Skeletal muscle cell (primary cell): ENCODE data around the gene ARFGAP2.

ENCODE experiments used
- DNase-seq: peaks from one replicate; pipeline ENCODE4 v3.0.0-alpha.2; 2010; ENCODE audit warnings: low read depth
- H3K4me3 ChIP-seq: 2 replicates; pipeline ENCODE4 v1.5.1; 2011; ENCODE audit warnings: low read depth, mild to moderate bottlenecking, control low read depth, low read length, moderate library complexity

The ARFGAP2 gene

DNA sequence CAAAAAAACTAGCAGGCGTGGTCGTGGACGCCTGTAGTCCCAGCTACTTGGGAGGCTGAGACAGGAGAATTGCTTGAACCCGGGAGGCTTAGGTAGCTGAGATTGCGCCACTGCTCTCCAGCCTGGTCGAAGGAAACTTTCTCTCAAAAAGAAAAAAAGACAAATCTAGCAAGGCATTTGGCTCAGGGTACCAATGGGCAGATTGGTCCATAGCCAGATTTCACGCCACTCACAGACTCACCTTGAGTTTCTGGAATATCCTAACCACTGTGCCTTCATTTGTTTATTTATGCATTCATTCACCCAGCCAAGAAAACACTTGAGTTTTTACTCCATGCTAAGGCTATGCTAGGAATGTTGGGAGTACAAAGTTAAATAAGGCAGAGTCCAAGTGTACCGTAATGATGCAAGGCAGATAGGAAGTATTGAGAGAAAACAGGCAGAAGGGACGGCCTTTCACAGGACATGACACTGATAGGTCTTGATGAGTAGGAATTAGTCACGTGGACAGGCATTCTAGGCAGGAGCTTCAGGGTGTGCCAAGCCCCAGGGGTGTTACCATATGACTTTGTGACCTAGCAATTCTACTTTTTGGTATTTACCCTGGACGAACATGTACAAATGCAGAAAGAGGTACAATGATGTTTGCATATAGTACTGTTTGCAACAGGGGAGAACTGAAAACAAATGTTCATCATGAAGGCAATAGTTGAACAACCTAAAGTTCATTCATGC lies 12.6 kb upstream of the ARFGAP2 start:
- DNase-seq: peak; percentile 81
- no peak overlapping the region for H3K4me3 ChIP-seq

DNA sequence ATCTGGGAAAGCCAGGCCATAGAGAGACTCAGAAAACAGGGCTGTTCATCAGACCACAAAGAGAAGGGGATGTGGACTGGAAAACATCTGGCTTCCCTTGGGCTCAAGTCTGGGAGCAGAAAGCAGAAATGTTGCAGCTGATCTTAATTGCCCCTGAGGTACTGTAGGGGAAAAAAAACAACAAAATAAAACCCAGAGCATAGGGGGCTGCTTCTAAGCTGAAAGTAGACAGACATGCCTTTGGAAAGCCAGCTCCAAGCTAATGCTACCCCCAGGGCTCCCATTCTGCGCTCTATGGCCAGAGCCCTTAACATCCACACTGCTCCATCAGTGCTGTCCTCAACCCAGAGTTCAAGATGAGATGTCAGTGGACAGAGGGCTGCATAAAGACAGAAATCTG lies 11.6 kb upstream of the ARFGAP2 start:
- DNase-seq: no peak
- no peak overlapping the region for H3K4me3 ChIP-seq

DNA sequence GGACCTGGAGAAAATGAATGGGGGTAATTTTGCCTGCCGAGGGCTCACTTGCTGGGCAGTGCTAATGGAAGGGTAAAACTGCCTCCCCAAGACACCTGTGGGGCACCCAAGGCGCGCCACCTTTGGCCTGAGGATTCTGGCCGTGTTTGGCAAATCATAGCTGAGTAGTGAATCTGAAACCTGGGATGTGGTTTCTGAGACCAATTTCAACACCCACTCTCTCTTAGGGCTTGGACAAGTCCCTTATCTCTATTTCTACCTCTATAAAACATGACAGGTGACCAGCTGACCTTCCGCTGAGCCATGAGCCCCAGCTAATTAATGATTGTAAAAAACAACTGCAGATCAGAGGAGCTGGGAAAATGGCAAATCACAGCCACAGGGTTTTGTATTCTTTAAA lies 11.0 kb upstream of the ARFGAP2 start:
- peak overlapping the region; percentile 72 for H3K4me3 ChIP-seq
- no peak for DNase-seq

DNA sequence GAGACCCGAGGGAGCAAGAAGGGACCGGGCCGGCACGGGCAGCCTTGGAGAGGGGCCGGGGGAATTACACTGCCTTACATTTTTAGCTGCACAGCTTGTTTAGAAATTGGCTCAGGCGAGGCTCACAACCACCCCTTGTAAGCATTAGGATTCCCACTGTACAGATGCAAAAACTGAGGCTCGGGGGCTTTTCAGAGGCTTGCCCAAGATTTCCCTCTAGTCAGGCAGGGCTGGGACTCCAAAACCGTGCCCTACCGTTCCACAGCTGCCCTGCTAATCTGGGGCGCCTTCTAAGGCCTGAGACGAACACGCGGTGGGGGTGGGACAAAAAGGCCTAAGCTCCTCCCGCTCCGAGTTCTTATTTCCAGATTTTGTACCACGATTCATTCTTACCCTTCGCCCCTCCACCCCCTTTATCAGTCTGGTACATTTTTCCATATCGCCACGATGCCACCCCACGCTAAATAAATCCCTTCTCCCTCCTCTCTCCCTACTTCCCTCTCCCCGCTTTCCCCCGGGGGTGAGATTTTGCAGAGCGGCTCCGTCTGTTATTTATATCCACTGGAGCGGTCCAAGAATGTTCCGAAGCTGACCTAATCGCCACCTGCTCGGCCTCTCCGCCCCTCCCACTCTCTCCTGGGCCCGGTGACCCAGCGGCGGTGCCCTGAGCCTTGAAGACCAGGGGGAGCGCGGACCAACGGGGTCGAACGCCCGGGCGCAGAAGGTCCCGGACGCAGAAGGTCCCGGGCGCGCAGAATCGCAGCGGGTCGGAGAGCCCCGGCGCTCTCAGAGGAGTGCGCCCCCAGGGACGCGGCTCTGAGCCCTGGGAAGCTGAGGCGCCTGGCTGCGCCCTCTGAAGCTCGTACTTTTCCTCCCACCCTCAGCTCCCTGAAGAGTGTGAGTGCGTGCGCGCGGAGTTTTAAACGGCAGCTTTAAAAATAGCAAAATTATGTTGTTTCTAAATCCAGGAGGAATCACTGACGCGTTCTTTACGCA lies 10.3 kb upstream of the ARFGAP2 start:
- peak overlapping the region; percentile 72 for H3K4me3 ChIP-seq
- no peak for DNase-seq

DNA sequence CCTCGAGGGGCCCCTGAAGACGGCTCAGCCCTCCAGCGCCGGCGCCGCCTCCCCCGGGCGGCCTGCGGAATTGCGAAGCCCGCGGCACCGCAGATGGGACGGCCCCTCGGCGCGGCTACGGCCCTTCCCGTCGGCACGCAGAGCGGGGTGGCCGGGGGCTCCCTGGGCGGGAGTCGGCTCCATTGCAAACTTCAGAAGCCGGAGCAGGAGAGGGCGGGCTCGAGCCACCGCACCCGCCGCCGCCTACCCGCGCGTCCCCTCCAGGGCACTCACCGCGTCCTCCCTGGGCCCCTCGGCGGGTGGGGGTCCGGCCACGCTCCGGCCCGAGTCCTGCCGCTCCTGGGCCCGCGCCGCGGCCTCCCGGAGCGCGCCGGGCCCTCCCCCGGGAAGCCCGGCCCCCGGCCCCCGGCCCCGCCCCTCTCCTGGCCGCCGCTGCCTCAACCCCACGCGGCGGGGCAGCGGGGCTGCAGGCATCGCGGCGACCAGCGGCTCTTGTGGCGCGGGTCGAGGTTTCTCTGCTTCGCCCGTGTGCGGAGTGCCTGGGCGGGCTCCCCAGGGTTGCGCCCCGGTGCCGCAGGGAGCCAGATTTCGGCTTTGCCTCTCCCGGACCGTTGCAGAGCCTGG lies 9.5 kb upstream of the ARFGAP2 start, which contains the start of gene PACSIN3:
Gene PACSIN3 (minus strand): TSS at position 359 of the 624 bp plus-strand sequence. CDS start 3,707 bp downstream, outside the sequence.
- H3K4me3 ChIP-seq: peak within 1 kb of the TSS; percentile 72
- DNase-seq: no peak

DNA sequence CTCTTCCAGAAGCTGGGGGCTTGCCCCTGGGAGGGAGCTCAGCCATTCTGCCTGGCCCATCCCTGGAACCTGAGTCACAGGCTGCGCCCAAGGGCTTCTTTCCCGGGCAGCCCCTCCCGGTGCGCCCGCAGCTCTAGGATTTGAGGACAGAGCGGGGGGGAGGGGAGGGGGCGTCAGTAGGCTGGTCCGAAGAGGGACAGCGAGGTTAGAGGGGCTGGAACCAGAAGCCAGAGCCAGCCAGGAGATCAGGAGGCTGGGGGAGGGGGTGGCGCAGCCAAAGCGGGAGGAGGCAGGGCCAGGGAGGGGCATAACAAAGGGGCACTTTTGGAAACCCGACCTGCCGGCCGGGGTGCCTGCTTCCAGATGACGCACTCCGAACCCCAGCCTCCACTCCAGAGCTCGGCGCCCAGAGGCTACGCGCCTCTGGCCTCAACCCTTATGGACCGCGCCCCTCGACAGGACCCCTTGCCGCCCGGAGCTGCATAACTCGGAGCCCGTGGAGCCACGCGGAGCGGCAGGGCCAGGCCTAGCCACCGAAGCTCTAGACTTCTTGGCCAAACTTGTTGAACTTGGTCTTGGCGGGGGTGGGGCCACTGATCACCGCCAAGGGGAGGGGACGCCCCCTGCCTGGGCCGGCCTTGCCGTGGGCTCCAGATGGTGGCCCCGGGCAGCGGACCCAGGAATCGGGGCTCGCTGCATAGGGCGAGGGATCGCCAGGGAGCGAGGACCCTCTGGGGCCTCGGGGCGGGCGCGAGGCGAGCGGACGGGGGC lies 8.8 kb upstream of the ARFGAP2 start:
- no peak for DNase-seq
- peak overlapping the region; percentile 72 for H3K4me3 ChIP-seq

DNA sequence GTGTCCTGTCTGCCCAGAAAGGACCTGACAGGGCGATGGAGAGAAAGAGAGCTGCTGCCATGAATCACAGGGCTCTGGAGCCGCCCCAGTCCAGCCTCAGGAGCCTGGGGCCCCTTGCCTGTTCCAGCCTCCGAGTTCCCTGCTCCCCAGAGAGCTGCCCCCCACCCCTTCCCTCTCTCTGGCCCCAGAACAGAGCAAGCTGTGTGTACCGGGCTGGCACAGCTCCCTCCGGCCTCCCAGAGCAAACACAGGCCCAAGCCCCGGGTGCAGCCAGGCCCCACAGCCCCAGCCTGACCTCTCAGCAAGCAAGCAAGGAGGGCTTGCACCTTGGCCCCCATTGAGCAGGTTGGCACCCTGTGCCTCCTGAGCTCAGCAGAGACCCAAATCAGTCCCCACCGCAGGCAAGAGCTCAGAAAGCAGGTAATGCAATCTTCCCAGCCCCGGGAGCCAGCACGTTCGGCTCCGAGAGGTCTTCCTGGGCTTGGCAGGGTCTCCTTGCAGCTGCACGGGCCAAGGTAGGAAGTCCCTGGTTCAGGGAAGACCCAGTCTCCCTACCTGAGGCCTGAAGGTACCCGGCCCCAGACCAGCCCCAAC lies 8.1 kb upstream of the ARFGAP2 start:
- peak overlapping the region; percentile 72 for H3K4me3 ChIP-seq
- no peak for DNase-seq

DNA sequence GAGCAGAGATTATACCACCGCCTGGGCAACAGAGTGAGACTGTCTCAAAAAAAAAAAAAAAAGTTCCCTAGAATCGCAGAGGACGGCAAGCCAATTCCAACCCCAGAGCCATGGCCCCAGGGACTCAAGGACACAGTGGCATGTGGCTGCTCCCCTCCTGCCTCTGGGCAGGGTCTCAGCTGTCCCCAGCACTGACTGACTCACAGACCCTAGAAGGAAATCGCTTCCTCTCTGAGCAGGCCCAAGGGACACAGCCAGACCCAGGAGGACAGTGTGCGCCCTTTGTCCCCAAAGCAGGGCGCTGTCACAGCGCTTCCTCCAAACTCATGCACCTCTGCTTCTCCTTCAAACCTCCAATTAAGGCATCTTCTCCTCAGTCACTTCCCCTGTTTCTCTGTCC lies 7.3 kb upstream of the ARFGAP2 start:
- no peak for DNase-seq
- H3K4me3 ChIP-seq: no peak overlapping the region

DNA sequence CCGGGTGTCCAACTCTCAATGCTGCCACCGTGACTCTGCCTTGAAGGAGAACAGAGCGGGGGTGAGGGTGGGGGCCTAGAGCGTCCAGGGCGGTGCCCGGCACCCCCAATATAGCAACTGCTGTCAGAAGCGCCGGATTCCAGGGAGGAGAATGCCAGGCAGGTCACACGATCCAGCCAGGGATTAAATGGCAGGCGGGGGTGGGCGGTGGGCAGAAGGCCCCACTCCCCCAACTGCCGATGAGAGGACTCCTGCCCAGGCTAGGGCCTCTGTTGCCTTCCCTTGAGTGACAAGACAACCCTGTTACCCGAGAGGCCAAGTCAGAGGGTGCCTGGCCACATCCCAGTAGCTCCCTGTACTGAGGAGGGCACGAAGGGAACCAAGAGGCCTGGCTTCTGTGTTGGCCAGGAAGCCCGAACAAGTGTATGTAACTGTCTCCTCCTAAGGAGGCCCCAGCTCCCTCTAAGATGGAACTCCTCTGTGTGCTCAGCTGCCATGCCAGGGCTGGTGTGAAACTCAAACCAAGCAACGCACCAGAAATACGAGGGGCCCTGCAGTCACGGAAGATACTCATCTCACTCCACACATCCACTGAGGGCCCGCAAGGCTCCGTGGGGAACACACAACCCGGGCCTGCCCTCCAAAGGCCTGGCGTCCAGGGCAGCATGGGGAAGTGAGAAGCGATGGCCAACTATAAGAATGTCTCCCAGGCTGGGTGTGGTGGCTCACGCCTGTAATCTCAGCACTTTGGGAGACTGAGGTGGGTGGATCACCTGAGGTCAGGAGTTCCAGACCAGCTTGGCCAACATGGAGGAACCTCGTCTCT lies 6.6 kb upstream of the ARFGAP2 start:
- no peak for DNase-seq
- H3K4me3 ChIP-seq: no peak overlapping the region

DNA sequence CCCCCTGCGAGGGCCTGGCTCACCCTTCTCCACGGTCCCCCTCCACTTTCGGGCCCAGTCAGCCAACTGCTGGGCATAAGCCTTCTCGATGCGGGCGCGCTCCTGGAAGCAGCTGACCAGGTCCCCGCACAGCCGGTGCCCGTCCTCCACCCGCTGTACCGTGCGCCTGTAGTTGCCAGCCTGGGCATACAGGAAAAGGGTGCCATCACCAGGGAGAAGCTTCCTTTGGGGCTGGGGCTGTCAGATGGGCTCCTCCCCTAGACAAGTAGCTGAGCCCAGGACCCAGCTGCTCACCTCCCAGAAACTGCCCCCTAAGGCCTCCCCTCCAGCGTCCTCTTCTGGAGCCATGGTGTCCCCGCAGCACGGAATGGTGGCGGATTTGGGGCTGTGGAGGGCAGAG lies 5.7 kb upstream of the ARFGAP2 start:
- DNase-seq: no peak
- no peak overlapping the region for H3K4me3 ChIP-seq

DNA sequence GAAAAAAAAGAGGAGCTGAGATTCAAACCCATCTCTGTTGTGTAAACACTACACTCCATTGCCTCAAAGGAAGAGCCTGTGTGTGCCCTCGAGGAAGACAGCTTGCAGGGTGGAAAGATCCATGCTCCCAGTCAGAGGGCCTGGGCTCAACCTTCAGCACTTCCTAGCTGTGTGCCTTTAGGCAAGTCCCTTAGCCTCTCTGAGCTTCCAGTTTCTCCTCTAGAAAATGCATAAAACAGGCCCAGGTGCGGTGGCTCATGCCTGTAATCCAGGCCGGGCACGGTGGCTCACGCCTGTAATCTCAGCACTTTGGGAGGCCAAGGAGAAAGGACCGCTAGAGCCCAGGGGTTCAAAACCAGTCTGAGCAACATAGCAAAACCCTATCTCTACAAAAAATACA lies 4.6 kb upstream of the ARFGAP2 start:
- no peak for DNase-seq
- no peak overlapping the region for H3K4me3 ChIP-seq

DNA sequence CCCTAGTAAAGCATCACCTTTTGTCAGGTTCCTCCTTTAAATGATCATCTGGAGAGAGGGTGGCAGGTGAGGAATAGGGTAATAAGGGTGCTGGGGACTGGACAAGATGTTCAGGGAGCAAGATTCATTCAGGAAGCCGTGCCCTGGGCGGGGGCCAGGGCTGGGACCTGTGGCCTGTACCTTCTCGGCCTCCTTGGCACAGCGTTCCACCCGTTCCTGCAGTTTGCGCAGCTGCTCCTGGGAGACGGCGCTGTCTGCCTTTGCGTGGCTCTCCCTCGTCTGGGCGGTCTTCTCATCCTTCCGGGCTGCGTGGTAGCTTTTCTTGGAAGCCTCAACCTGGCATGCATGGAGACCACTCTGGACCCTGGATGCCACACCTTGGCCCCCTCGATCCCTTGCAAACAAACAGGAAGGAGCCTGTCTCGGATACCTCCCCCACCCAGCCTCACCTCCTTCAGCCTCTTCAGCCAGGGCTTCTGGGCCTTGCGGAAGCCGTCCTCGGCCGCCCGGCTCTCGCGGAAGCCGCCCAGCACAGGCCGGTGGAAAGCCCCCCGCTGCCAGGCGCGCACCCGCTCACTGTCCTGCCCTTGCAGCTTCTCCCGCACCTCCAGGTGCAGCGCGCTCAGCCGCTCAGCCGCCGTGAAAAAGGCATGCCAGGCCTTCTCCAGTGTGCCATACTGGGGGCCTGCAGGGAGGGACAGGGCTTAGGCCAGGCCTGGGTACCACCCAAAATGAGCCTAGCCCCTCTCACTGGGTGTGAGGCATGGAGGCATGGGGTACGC lies 3.5 kb upstream of the ARFGAP2 start:
- H3K4me3 ChIP-seq: no peak overlapping the region
- DNase-seq: no peak

DNA sequence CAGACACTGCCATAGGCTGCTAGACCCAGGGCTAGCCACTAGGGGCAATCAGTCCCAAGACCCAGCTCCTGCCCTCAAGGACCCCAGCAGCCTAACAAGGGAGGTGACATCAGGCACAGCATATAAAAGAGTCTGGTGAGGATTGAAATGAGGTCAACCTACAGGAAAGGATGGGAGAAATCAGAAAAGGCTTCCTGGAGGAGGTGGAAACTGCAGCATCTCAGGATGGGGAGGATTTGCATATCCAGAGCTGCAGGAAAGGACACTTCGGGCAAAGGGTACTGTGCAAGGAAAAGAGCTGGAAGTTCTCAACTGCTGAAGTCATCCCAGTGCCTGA lies 2.9 kb upstream of the ARFGAP2 start:
- no peak overlapping the region for H3K4me3 ChIP-seq
- no peak for DNase-seq

DNA sequence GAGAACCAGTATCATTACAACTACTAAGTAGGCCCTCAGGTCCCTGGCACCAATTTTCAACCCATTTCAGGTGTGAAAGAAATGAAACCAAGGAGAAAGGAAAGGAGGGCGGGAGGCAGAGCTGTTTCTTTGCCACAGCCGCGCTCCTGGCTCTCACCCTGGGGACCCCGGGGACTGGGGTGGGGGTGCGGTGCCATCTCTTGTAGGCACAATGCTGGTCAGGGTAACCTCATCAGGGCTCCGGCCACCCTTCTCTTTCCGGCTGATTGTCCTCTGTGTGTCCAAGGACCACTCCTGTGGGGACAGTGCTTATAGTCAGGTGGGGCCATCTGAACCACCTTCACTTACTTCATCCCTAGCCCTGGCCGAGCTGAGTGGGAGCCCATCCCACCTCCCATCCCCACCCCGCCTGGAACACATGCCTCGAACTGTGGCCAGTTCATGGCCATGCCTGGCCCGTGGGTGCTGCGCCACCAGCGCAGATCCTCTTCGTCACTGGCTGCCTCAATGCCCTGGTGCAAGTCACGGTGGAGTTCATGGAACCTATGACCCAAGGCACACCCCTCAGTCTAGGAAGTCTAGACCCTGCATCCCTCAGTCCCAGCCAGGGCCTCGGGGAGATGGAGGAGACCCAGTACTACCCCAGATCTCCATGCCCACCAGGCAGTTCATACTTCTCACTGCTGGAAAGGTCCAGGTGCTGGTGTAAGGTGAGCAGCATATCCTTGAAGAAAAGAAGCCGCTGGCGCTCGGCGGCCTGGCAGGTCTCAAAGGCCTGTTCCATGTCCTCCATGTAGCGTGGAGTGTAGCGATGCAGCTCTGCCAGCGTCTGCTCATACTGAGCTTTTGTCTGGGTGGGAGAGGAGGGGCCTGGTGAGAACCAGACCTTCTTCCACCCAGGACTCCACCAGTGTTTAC lies 2.3 kb upstream of the ARFGAP2 start:
- no peak overlapping the region for H3K4me3 ChIP-seq

DNA sequence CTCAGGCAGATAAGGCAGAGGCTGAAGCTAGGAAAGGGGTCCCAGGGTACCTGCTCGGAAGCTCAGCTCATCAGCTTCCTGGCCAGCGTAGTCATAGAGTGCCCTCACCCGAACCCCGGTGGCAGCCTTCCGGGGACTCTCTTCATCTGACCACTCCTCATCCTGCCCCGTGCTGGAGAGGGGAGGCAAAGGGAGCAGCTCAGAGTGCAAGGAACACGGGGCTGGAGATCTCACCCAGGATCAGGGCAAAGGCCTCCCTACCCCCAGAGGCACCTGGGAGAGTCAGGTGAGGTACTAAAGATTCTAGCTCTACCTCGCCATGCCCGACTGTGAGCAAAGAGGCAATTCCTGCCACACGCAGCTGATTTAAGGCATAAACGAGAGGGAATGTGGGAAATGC lies 1.6 kb upstream of the ARFGAP2 start:
- DNase-seq: no peak
- no peak overlapping the region for H3K4me3 ChIP-seq

More for the DNA sequence above, 2.3 kb upstream of the ARFGAP2 start:
- no peak for DNase-seq

DNA sequence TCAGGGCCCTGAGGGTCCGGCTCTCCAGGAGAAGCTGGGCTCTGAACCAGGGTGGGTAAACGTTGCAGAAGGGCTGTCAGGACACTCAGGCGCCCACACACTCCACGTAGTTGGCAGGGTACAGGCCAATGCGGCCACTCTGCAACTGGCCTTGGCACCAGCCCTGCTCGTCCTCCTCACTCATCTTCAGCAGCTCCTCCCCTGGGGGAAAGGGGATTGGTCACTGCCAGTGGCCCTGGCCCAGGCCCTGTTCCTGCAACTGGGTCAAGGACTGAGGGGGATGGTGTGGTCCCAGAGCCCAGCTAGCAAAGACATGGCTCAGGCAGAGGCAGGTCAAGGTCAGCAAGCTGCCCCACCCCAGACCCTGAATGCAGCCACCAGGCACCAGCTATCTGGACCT lies 1.2 kb upstream of the ARFGAP2 start:
- no peak for DNase-seq
- H3K4me3 ChIP-seq: no peak overlapping the region
